ENCODE results near the gene KRTAP1-1.
"Not testable (repeated sequence)": the region's sequence is repeated elsewhere in the genome, so short reads cannot be mapped to it uniquely, and the experiment has no call there.

Gene KRTAP1-1

DNA sequence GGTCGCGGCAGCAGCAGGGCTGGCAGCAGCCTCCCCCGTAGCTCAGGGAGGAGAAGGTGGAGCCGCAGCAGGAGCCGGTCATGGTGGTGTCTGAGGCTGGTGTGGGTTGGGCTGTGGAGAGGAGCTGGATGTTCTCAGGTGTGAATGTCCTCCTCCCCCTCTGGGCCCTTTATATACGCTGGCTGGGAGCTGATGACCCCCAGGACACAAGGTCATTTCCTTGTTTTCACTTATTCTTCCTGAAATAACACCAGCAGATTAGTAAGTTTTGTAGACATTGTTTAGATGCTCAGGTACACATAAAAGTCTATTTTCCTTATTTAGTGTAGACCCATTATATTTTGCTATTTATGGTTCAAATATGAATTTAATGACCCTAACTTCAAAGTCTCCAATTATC lies 13.9 kb upstream of the KRTAP1-1 start, which contains the start of gene KRTAP2-2:
Gene KRTAP2-2 (minus strand): TSS at position 101 of the 400 bp plus-strand sequence. CDS start 19 bp downstream, at position 82.
- DNase-seq (ENCODE audit: low read depth) = not testable (repeated sequence)

GRCh38 chr17:41054556-41054955 lies 13.3 kb upstream of the KRTAP1-1 start:
- DNase-seq (ENCODE audit: low read depth) = not testable (repeated sequence)

- DNase-seq (ENCODE audit: low read depth) = no peak
Observed at GRCh38 chr17:41054025-41054424, 12.8 kb upstream of the KRTAP1-1 start.

DNA sequence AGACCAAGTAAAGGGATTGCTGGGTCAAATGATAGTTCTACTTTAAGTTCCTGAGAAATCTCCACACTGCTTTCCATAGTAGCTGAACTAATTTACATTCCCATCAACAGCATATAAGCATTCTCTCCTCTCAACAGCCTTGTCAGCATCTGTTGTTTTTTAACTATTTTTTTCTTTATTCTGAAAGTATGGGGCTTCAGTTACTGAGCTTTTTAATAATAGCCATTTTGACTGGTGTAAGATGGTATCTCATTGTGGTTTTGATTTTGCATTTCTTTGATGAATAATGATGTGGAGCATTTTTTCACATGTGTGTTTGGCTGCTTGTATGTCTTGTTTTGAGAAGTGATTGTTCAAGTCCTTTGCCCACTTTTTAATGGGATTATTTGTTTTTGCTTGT lies 11.3 kb upstream of the KRTAP1-1 start:
- DNase-seq (ENCODE audit: low read depth) = no peak

GRCh38 chr17:41049110-41049509 lies 7.9 kb upstream of the KRTAP1-1 start:
- DNase-seq (ENCODE audit: low read depth) = no peak

- no peak for DNase-seq (ENCODE audit: low read depth)
Observed at GRCh38 chr17:41048441-41048840, 7.2 kb upstream of the KRTAP1-1 start.

- not testable (repeated sequence) for DNase-seq (ENCODE audit: low read depth)
Observed at GRCh38 chr17:41046735-41047465, 5.7 kb upstream of the KRTAP1-1 start, which contains the start of gene KRTAP2-1. KRTAP2-1 (minus strand) TSS chr17:41047316; CDS start chr17:41047267, 49 bp downstream.

- DNase-seq (ENCODE audit: low read depth) = no peak
Observed at GRCh38 chr17:41042953-41043352, 1.7 kb upstream of the KRTAP1-1 start.

DNA sequence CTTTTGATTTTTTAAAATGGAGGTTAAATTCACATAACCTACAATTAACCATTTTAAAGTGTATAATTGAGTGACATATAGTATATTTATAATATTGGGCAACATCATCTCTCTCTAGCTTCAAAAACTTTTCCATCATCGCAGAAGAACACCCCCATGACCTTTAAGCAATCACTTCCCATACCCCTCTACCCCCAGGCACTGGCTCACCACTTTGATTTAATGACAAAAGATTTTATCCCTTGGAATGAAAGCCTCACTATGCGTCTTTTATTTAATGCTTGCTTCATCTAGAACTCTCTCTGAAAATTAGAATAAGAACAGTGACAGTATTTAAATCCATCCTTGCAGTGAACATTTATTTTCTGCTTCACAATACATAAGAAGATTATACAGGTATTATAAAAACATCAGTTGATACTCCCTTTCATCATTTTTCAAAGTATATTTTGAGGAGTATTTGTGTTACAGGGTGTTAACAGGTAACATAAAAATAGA lies 3.3 kb downstream of the KRTAP1-1 start:
- no peak for DNase-seq (ENCODE audit: low read depth)

GRCh38 chr17:41034346-41034935 lies 6.8 kb downstream of the KRTAP1-1 start, which contains the start of gene KRTAP1-3:
KRTAP1-3 (minus strand) TSS chr17:41034874; CDS start chr17:41034821, 53 bp downstream.
- not testable (repeated sequence) for DNase-seq (ENCODE audit: low read depth)

- no peak for DNase-seq (ENCODE audit: low read depth)
Observed at GRCh38 chr17:41029633-41030245, 11.5 kb downstream of the KRTAP1-1 start, which contains the start of gene KRTAP1-4. KRTAP1-4 (minus strand) TSS chr17:41030195; CDS start chr17:41030078, 117 bp downstream.

GRCh38 chr17:41026715-41027471 lies 14.4 kb downstream of the KRTAP1-1 start, which contains the start of gene KRTAP1-5:
KRTAP1-5 (minus strand) TSS chr17:41027208; CDS start chr17:41027155, 53 bp downstream.
- no peak for DNase-seq (ENCODE audit: low read depth)

- DNase-seq (ENCODE audit: low read depth) = no peak
Observed at GRCh38 chr17:41024697-41025096, 16.6 kb downstream of the KRTAP1-1 start.

- DNase-seq (ENCODE audit: low read depth) = no peak
Observed at GRCh38 chr17:41020336-41020735, 20.9 kb downstream of the KRTAP1-1 start.

DNA sequence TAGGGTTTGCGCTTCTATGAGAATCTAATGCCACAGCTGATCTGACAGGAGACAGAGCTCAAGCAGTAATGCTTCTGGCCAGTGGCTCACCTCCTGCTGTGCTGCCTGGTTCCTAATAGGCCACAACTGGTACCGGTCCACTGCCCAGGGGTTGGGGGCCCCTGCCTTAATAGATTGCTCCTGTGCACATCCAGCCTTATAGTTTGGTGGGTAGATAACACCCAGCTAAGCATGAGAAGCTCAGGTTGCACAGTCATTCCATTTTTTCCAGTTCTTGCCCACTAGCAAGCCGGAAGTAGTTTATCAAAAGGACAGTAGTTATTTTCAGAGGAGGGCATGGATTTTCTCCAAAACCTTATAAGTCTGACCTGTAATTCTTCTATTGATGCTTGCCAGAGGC lies 21.8 kb downstream of the KRTAP1-1 start:
- DNase-seq (ENCODE audit: low read depth) = no peak

- DNase-seq (ENCODE audit: low read depth) = no peak
Observed at GRCh38 chr17:41018541-41018940, 22.7 kb downstream of the KRTAP1-1 start.

DNA sequence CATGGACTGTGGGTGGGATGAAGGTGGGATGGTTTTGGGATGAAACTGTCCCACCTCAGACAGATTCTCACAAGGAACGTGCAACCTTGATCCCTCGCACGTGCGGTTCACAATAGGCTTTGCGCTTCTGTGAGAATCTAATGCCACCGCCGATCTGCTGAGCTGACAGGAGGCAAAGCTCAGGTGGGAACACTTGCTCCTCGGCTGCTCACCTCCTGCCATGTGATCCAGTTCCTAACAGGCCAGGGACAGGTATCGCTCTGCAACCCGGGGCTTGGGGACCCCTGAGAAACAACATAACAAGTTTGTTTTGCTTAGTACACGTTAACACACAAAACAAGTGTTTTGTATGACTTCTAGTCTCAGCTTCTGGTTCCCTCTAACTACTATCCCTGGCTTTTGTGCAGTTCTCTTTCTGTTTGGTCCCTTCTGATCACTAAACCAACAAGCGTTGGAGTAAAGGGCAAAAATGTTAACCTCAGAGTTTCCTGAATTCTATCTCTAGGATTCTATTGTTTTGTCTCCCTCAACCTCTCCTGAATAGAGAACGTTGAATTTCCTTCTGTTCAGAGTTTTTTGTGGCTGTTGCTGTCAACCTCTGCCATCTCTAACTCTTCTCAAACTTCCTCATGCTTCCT lies 24.6 kb downstream of the KRTAP1-1 start:
- DNase-seq (ENCODE audit: low read depth) = no peak

- no peak for DNase-seq (ENCODE audit: low read depth)
Observed at GRCh38 chr17:41015454-41015853, 25.8 kb downstream of the KRTAP1-1 start.

DNA sequence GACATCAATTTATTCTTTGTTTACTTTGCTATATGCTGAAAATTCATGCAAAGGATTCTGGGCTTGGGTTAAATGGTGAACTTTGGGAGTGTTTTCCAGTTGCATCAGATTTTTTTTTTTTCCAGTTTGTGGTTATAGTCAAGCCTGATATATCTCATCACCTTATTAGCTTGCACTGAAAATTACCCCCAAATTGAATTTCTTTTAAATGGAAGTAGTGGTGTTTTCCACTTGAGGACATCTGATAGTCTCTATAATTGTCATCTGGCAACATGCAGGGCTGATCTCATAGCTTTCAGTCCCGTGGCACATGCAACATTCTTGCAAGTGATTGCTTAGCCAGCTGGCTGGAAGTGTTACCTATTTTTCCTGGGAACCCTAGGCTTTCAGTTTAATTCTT lies 27.6 kb downstream of the KRTAP1-1 start:
- no peak for DNase-seq (ENCODE audit: low read depth)

- DNase-seq (ENCODE audit: low read depth) = no peak
Observed at GRCh38 chr17:41013181-41013580, 28.1 kb downstream of the KRTAP1-1 start.
